BLaER1 (cell line): Measurements from ENCODE around the gene TCF4.
A peak's percentile ranks its signal among the peaks of the same experiment; 100 is the strongest.

Experiments used
- H3K27ac ChIP-seq: shearing (Covaris generic); formaldehyde crosslinking; 2 replicates; pipeline ENCODE4 v1.8.1; 2022
- H3K27me3 ChIP-seq: shearing (Covaris generic); formaldehyde crosslinking; 2 replicates; pipeline ENCODE4 v1.8.1; 2022
- H3K36me3 ChIP-seq: shearing (Covaris generic); formaldehyde crosslinking; 2 replicates; pipeline ENCODE4 v1.8.1; 2022
- H3K4me1 ChIP-seq: shearing (Covaris generic); formaldehyde crosslinking; 2 replicates; pipeline ENCODE4 v1.8.1; 2022
- H3K4me2 ChIP-seq: shearing (Covaris generic); formaldehyde crosslinking; 2 replicates; pipeline ENCODE4 v1.8.1; 2022
- H3K4me3 ChIP-seq: shearing (Covaris generic); formaldehyde crosslinking; 2 replicates; pipeline ENCODE4 v1.8.1; 2022
- H3K9ac ChIP-seq: shearing (Covaris generic); formaldehyde crosslinking; 2 replicates; pipeline ENCODE4 v1.8.1; 2022
- H3K9me3 ChIP-seq: shearing (Covaris generic); formaldehyde crosslinking; 2 replicates; pipeline ENCODE4 v1.8.1; 2022
- H4K20me1 ChIP-seq: shearing (Covaris generic); formaldehyde crosslinking; 2 replicates; pipeline ENCODE4 v1.8.1; 2022
- Cebpa-rat ChIP-seq: shearing (Covaris generic); IDR thresholded peaks from 2 replicates; pipeline ENCODE4 v1.8.1; 2022

TCF4 gene

DNA sequence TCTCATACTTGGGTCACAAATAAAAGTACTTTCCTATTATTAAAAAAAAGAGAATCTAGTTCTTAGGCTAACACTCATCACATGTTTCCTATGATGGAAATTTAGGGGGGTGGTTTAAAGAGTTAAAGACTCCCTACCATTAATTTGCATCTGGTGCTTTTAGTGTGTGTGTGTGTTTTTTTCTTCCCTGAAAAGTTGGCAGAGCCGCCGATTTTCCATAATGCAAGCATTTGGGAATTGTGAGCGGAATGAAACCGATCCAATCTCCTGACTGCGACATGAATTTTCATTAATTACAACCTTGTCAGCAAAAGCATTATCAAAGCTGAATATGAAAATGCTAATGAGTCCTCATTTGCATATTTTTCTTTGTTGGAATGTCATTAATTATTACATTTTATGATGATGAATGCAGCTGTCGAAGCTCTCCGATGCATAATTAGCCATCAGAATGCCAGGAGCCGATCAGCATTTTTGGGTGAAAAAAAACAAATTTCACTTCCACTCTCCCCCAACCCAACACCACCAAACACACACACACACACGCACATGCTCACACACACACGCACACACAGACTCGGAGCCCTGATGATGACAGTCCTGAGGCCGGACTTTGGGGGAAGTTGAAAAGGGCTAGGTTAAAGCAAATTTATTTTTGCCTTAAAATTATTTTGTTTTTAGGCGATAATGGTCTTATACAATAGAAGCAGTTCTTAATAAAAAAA lies 165.4 kb downstream of the TCF4 start:
- Histone ChIP-seq H3K4me2 (peak overlapping the region; percentile 86), H3K36me3 (no peaks in the 10 kb centered on the region), H3K4me3 (peak overlapping the region; percentile 69), H3K9me3 (no peaks in the 10 kb centered on the region), H3K27me3 (no peaks in the 10 kb centered on the region), H3K4me1 (peaks cover 63% of the 10 kb centered on the region), H3K27ac (peak overlapping the region; percentile 89), H4K20me1 (peaks cover 14% of the 10 kb centered on the region; the same call in 1 of the 2 replicates), H3K9ac (peak overlapping the region; percentile 87)
- TF ChIP-seq Cebpa-rat, result no peak

DNA sequence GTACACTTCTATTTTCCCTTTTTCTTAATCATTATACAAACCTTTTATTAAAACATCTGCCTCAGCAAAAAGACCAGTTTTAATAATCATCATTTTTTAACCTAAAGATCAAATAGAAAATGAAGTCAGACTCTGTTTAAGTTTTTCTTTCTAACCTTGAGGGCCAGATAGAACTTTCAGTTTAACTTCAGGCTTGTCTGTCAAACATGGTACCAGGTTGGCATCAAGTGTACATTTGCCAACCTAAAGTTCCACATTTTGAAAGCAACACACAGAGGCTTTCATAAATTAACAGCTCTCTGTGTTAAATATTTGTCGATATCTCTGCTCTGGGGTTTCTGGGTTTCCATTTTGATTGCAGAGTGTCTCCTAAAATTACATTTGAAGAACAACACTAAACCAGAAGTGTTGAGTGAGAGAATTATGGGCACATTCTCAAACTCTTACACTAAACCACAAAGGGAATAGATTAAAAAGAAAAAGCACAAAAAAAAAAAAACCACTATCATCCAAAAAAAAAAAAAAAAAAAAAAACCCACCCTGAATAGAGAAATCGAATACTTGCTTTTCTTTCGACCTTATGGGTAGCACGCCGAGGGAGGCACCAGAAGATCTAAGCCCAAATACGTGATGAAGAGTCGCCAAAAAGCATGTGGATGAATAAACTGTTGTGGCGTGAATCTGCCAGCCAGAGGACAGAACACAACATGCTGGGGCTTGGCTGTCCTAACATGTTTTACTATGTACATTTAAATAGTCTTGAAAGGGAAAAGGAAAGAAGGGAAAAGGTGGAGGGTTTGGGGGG lies 166.2 kb downstream of the TCF4 start:
- peak overlapping the region; percentile 87 for H3K9ac ChIP-seq
- H3K27me3 ChIP-seq, result no peaks in the 10 kb centered on the region
- H4K20me1 ChIP-seq, result peaks cover 22% of the 10 kb centered on the region
- peak overlapping the region; percentile 86 for H3K4me2 ChIP-seq
- H3K36me3 ChIP-seq, result no peaks in the 10 kb centered on the region
- TF ChIP-seq Cebpa-rat, result no peak
- H3K4me3 ChIP-seq, result peak overlapping the region; percentile 69
- peak overlapping the region; percentile 89 for H3K27ac ChIP-seq
- peaks cover 63% of the 10 kb centered on the region for H3K4me1 ChIP-seq
- no peaks in the 10 kb centered on the region for H3K9me3 ChIP-seq

- Histone ChIP-seq H3K36me3 (no peaks in the 10 kb centered on the region), H3K9me3 (no peaks in the 10 kb centered on the region), H3K27ac (peak overlapping the region; percentile 89), H3K27me3 (no peaks in the 10 kb centered on the region), H3K4me2 (peak overlapping the region; percentile 86), H3K9ac (peak overlapping the region; percentile 87), H4K20me1 (peaks cover 27% of the 10 kb centered on the region), H3K4me1 (peaks cover 63% of the 10 kb centered on the region), H3K4me3 (peak overlapping the region; percentile 69)
- TF ChIP-seq Cebpa-rat, result no peak
These were observed 166.7 kb downstream of the TCF4 start for GRCh38 chr18:55421308-55421614.

DNA sequence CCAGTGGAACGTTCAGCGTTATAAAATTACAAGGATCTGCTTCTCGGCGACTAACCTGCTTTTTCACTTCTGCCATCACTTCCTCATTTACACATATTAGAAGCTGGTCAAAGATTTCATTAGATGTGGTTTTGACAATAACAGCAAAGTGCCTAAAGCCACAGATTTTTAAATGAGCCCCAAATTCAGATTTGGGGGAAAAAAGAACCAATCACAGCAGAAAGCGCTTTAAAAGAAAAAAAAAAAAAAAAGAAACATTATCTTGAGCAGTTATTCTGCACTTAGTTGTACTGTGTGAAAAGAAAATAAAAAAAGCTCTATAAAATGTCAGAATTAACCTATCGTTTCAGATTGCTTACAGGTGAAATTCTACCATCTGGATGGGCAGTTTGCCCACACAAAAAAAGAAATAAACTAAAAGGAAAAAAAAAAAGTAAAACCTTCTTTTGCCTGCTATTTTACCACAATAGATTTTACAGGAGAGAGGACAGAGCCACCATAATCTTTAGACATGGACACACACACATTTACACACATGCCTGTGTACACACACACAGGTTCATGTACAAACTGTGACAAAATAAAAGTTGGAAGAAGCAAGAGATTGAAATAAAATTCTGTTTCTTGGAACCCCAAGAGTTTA lies 167.2 kb downstream of the TCF4 start:
- Histone ChIP-seq H3K4me1 (peaks cover 63% of the 10 kb centered on the region), H3K9ac (peak overlapping the region; percentile 87)

GRCh38 chr18:55419947-55420664 lies 167.9 kb downstream of the TCF4 start:
- Histone ChIP-seq H3K27me3 (no peaks in the 10 kb centered on the region), H3K4me3 (peak overlapping the region; percentile 69), H3K27ac (peak overlapping the region; percentile 89), H3K4me1 (peaks cover 63% of the 10 kb centered on the region), H4K20me1 (peaks cover 39% of the 10 kb centered on the region), H3K36me3 (no peaks in the 10 kb centered on the region), H3K4me2 (peak overlapping the region; percentile 86), H3K9ac (peak overlapping the region; percentile 87), H3K9me3 (no peaks in the 10 kb centered on the region)
- no peak for TF ChIP-seq Cebpa-rat

More for the DNA sequence above, 167.2 kb downstream of the TCF4 start:
- no peaks in the 10 kb centered on the region for H3K27me3 ChIP-seq
- peak overlapping the region; percentile 89 for H3K27ac ChIP-seq
- H3K36me3 ChIP-seq, result no peaks in the 10 kb centered on the region
- TF ChIP-seq Cebpa-rat, result no peak
- peaks cover 32% of the 10 kb centered on the region for H4K20me1 ChIP-seq
- H3K4me3 ChIP-seq, result peak overlapping the region; percentile 69
- H3K4me2 ChIP-seq, result peak overlapping the region; percentile 86
- no peaks in the 10 kb centered on the region for H3K9me3 ChIP-seq

DNA sequence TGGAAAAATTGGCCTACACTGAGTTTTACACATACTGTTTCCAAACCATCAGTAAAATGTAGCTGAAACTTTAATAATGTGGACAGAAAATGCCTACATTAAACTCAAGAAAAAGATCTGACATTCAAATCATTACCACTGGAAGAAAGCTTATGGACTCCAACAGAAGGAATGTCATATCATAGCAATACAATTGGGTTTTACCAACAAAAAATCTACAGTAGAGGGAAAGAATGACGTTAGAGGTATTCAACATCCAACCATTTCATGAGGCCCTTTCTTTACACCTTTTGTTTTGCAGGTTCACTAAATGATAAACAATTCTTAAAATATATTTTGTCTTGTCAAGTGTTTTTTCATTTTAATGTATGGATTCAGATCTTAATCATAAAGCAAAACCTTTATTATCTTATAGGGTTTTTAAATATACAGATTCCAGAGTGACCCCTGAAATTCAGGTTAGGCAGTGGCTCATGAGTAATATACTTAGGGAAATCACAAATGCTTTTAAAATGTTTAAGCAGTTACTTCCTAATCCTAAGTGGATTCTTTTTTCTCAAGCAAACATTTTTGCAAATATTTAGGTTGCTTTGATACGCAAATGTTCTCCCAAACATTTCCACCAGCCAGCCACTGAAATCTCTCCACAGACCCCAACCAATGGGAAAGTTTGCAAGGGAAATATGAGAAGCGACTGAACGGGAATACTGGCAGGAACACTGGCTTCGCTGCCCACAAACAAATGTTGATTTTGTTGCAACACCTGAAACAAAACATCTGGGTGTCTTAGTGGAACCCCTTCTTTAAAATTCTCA lies 168.7 kb downstream of the TCF4 start:
- Histone ChIP-seq H3K4me2 (peak overlapping the region; percentile 86), H3K9me3 (no peaks in the 10 kb centered on the region), H3K27ac (peak overlapping the region; percentile 89), H3K36me3 (no peaks in the 10 kb centered on the region), H3K27me3 (no peaks in the 10 kb centered on the region), H4K20me1 (peaks cover 46% of the 10 kb centered on the region), H3K9ac (peak overlapping the region; percentile 87), H3K4me1 (peaks cover 63% of the 10 kb centered on the region), H3K4me3 (peak overlapping the region; percentile 69)
- no peak for TF ChIP-seq Cebpa-rat

- H3K4me3 ChIP-seq, result peak overlapping the region; percentile 69
- H3K4me1 ChIP-seq, result peaks cover 66% of the 10 kb centered on the region
- peak overlapping the region; percentile 86 for H3K4me2 ChIP-seq
These were observed 169.6 kb downstream of the TCF4 start for GRCh38 chr18:55418439-55418838.

DNA sequence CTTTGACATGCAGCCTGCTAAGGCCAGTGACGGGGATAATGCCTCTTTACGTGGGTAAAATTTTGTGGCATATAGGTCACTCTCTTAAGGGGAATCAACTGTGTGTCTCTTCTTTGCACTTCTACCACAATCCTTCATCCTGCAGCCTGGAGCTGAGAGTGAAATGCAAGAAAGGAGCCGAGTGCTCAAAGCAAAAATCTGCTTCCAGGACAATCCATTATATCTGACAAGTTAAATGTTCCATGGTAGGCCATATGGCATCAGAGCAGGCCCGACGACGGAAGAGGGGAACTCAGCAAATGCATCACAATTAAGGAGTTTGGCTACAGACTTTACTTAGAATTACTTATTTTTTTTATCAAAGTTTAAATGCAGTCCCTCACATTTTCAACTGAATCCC lies 171.2 kb downstream of the TCF4 start:
- Histone ChIP-seq H4K20me1 (peaks cover 72% of the 10 kb centered on the region), H3K4me2 (peak overlapping the region; percentile 86), H3K9me3 (no peaks in the 10 kb centered on the region), H3K4me3 (peak overlapping the region; percentile 20; the same call in 1 of the 2 replicates), H3K9ac (peak overlapping the region; percentile 8; the same call in 1 of the 2 replicates), H3K36me3 (peaks cover 17% of the 10 kb centered on the region; the same call in 1 of the 2 replicates), H3K4me1 (peaks cover 69% of the 10 kb centered on the region), H3K27ac (0 out of 2 replicates have a peak overlapping the region, but pooled peaks have one; percentile 16), H3K27me3 (no peaks in the 10 kb centered on the region)
- no peak for TF ChIP-seq Cebpa-rat

More at GRCh38 chr18:55418439-55418838, 169.6 kb downstream of the TCF4 start:
- H3K9ac ChIP-seq, result peak overlapping the region; percentile 87
- peak overlapping the region; percentile 89 for H3K27ac ChIP-seq
- no peaks in the 10 kb centered on the region for H3K9me3 ChIP-seq
- peaks cover 55% of the 10 kb centered on the region for H4K20me1 ChIP-seq
- H3K27me3 ChIP-seq, result no peaks in the 10 kb centered on the region
- no peak for TF ChIP-seq Cebpa-rat
- peaks cover 2% of the 10 kb centered on the region; the same call in 1 of the 2 replicates for H3K36me3 ChIP-seq
